Measurements from ENCODE around the gene KIAA0825.

KIAA0825 gene

GRCh38 chr5:94618493-94619328 is at the start of gene KIAA0825, which contains the start of gene SLF1:
Gene KIAA0825, minus strand, starts transcription at chr5:94618604. Its CDS starts 81,478 bp downstream, at chr5:94537126.
Gene SLF1, plus strand, starts transcription at chr5:94618669. Its CDS starts 10,142 bp downstream, at chr5:94628811.
- peaks cover 11% of the 10 kb centered on the region for H4K20me1 ChIP-seq (ENCODE audit: control insufficient read depth, insufficient read depth, low read depth, low read length)

GRCh38 chr5:94667937-94668336 is 49.5 kb upstream of the KIAA0825 start:
- Histone ChIP-seq H3K27me3 (ENCODE audit: control insufficient read depth, low read length) (no peaks in the 10 kb centered on the region), H3K79me2 (ENCODE audit: control insufficient read depth, low read length) (no peaks in the 10 kb centered on the region), H3K4me2 (ENCODE audit: low read length) (no peak overlapping the region), H3K4me1 (ENCODE audit: control insufficient read depth, low read length) (no peaks in the 10 kb centered on the region), H3K36me3 (ENCODE audit: control insufficient read depth, low read length) (peaks cover 29% of the 10 kb centered on the region), H3F3A (ENCODE audit: control insufficient read depth, insufficient read depth) (no peaks in the 10 kb centered on the region), H3K9me3 (ENCODE audit: control insufficient read depth, insufficient read depth, low read length) (no peaks in the 10 kb centered on the region), H3K4me3 (ENCODE audit: low read length) (no peak overlapping the region), H4K20me1 (ENCODE audit: control insufficient read depth, insufficient read depth, low read depth, low read length) (no peaks in the 10 kb centered on the region), H3K9me2 (replicated peaks; ENCODE audit: control insufficient read depth, low read length) (no peaks in the 10 kb centered on the region), H3K27ac (ENCODE audit: low read depth, low read length) (no peak overlapping the region)
- TF ChIP-seq EZH2phosphoT487 (IDR thresholded peaks at IDR 0.05; ENCODE audit: borderline replicate concordance, low read length): no peak
- TF ChIP-seq CTCF (IDR thresholded peaks at IDR 0.05; ENCODE audit: low read depth, low read length, poor library complexity, severe bottlenecking): no peak

More at GRCh38 chr5:94618493-94619328, at the start of gene KIAA0825, which contains the start of gene SLF1:
- TF ChIP-seq CTCF (IDR thresholded peaks at IDR 0.05; ENCODE audit: low read depth, low read length, poor library complexity, severe bottlenecking): no peak
- no peak for TF ChIP-seq EZH2phosphoT487 (IDR thresholded peaks at IDR 0.05; ENCODE audit: borderline replicate concordance, low read length)
- Histone ChIP-seq H3K27me3 (ENCODE audit: control insufficient read depth, low read length) (no peaks in the 10 kb centered on the region), H3K4me2 (ENCODE audit: low read length) (peak within 1 kb of the TSS; percentile 87), H3F3A (ENCODE audit: control insufficient read depth, insufficient read depth) (no peaks in the 10 kb centered on the region; the same call in 1 of the 2 replicates), H3K79me2 (ENCODE audit: control insufficient read depth, low read length) (peaks cover 63% of the 10 kb centered on the region), H3K27ac (ENCODE audit: low read depth, low read length) (peak within 1 kb of the TSS; percentile 46), H3K9me2 (replicated peaks; ENCODE audit: control insufficient read depth, low read length) (no peaks in the 10 kb centered on the region), H3K36me3 (ENCODE audit: control insufficient read depth, low read length) (0 out of 2 replicates have a peak, but pooled peaks cover 10% of the 10 kb centered on the region), H3K9me3 (ENCODE audit: control insufficient read depth, insufficient read depth, low read length) (no peaks in the 10 kb centered on the region), H3K4me1 (ENCODE audit: control insufficient read depth, low read length) (peaks cover 44% of the 10 kb centered on the region), H3K4me3 (ENCODE audit: low read length) (peak within 1 kb of the TSS; percentile 79)

- Histone ChIP-seq H4K20me1 (ENCODE audit: control insufficient read depth, insufficient read depth, low read depth, low read length) (no peaks in the 10 kb centered on the region), H3K9me3 (ENCODE audit: control insufficient read depth, insufficient read depth, low read length) (peaks cover 13% of the 10 kb centered on the region; the same call in 1 of the 2 replicates), H3K27me3 (ENCODE audit: control insufficient read depth, low read length) (no peaks in the 10 kb centered on the region), H3K4me2 (ENCODE audit: low read length) (no peak overlapping the region), H3K4me3 (ENCODE audit: low read length) (no peak overlapping the region), H3K79me2 (ENCODE audit: control insufficient read depth, low read length) (peaks cover 22% of the 10 kb centered on the region), H3K4me1 (ENCODE audit: control insufficient read depth, low read length) (no peaks in the 10 kb centered on the region), H3F3A (ENCODE audit: control insufficient read depth, insufficient read depth) (no peaks in the 10 kb centered on the region; the same call in 1 of the 2 replicates), H3K36me3 (ENCODE audit: control insufficient read depth, low read length) (peaks cover 53% of the 10 kb centered on the region), H3K27ac (ENCODE audit: low read depth, low read length) (no peak overlapping the region), H3K9me2 (replicated peaks; ENCODE audit: control insufficient read depth, low read length) (no peaks in the 10 kb centered on the region)
- TF ChIP-seq EZH2phosphoT487 (IDR thresholded peaks at IDR 0.05; ENCODE audit: borderline replicate concordance, low read length): no peak
Measured at GRCh38 chr5:94661086-94661485, 42.7 kb upstream of the KIAA0825 start.

GRCh38 chr5:94660506-94660905 is 42.1 kb upstream of the KIAA0825 start:
- Histone ChIP-seq H3K36me3 (ENCODE audit: control insufficient read depth, low read length) (peaks cover 55% of the 10 kb centered on the region), H3K79me2 (ENCODE audit: control insufficient read depth, low read length) (peaks cover 22% of the 10 kb centered on the region), H3K9me3 (ENCODE audit: control insufficient read depth, insufficient read depth, low read length) (peaks cover 13% of the 10 kb centered on the region; the same call in 1 of the 2 replicates), H3K4me2 (ENCODE audit: low read length) (no peak overlapping the region), H3K9me2 (replicated peaks; ENCODE audit: control insufficient read depth, low read length) (no peaks in the 10 kb centered on the region), H3K4me3 (ENCODE audit: low read length) (no peak overlapping the region), H3K4me1 (ENCODE audit: control insufficient read depth, low read length) (no peaks in the 10 kb centered on the region), H3K27me3 (ENCODE audit: control insufficient read depth, low read length) (no peaks in the 10 kb centered on the region), H4K20me1 (ENCODE audit: control insufficient read depth, insufficient read depth, low read depth, low read length) (no peaks in the 10 kb centered on the region), H3K27ac (ENCODE audit: low read depth, low read length) (no peak overlapping the region), H3F3A (ENCODE audit: control insufficient read depth, insufficient read depth) (no peaks in the 10 kb centered on the region; the same call in 1 of the 2 replicates)
- TF ChIP-seq CTCF (IDR thresholded peaks at IDR 0.05; ENCODE audit: low read depth, low read length, poor library complexity, severe bottlenecking): no peak
- no peak for TF ChIP-seq EZH2phosphoT487 (IDR thresholded peaks at IDR 0.05; ENCODE audit: borderline replicate concordance, low read length)
